HepG2 (cell line): ENCODE data around the gene EHBP1. TPM values are rescaled to one million over a fixed set of nuclear protein-coding genes. Genes with fewer than 3 reads are reported as not detected.

Experiments
- ATAC-seq: fragments of 200-7000 bp; cut with Tn5 transposase; 3 replicates; pipeline ENCODE4 v1.9.1; 2020; ENCODE audit warnings: mild to moderate bottlenecking, moderate library complexity
- BruUV-seq: library from RNA; stranded (reverse); fragments of 400-500 nt; replicated peaks from 2 replicates; lab custom pipeline; 2021; lab: Mats Ljungman, UMichigan
- CTCF ChIA-PET: fragments of 300-600 bp; formaldehyde crosslinking; extraction: SDS; loops from one replicate; lab custom pipeline; 2021; ENCODE audit warnings: low total read pairs, inconsistent platforms, low intra/inter-chr PET ratio; lab: Yijun Ruan, JAX
- POLR2A ChIA-PET: fragments of 350-600 bp; sonication (Branson Sonifier 250); formaldehyde crosslinking; loops from one replicate; lab custom pipeline; 2020; ENCODE audit warnings: antibody characterized with exemption, inconsistent platforms; lab: Yijun Ruan, JAX
- DNase-seq: peaks from one replicate; pipeline ENCODE4 v3.0.0-alpha.2; 2015; ENCODE audit warnings: low spot score
- FAIRE-seq: peaks from 3 replicates; lab custom pipeline; 2011; peaks lifted over from hg19 to GRCh38; lab: Jason Lieb, UNC
- H2AFZ ChIP-seq: one replicate; pipeline ENCODE4 v1.6.1; 2011; ENCODE audit warnings: low read length, inconsistent platforms
- H3K27ac ChIP-seq: fragments of 300-600 bp; 3 replicates; pipeline ENCODE4 v1.8.0; 2011; ENCODE audit warnings: mixed run types, mild to moderate bottlenecking, mixed read lengths, low read length, inconsistent platforms; ENCODE audit not compliant: insufficient read depth; ENCODE audit errors: extremely low read length
- H3K27me3 ChIP-seq, 2 experiments: fragments of 200-600 bp in 1 of 2; 2 replicates in 1 of 2; 3 replicates in 1 of 2; pipeline versions ENCODE4 v1.6.0 to v1.8.0; 2011; ENCODE audit warnings: low read length in 2 of 2, mild to moderate bottlenecking in 2 of 2, moderate library complexity in 2 of 2, inconsistent platforms in 1 of 2; ENCODE audit not compliant: insufficient read depth in 2 of 2, control insufficient read depth in 1 of 2
- H3K36me3 ChIP-seq, 2 experiments: fragments of 200-600 bp in 1 of 2; replicated peaks in 1 of 2; 2 replicates in 1 of 2; 3 replicates in 1 of 2; pipeline versions ENCODE4 v1.5.1 to v1.8.0; 2011; ENCODE audit warnings: low read length in 2 of 2, inconsistent platforms in 1 of 2; ENCODE audit not compliant: insufficient read depth in 2 of 2, control insufficient read depth in 1 of 2
- H3K4me1 ChIP-seq: 2 replicates; pipeline ENCODE4 v1.5.1; 2012; ENCODE audit warnings: low read length, inconsistent platforms; ENCODE audit not compliant: insufficient read depth
- H3K4me2 ChIP-seq: 2 replicates; pipeline ENCODE4 v1.6.0; 2011; ENCODE audit warnings: low read depth, low read length, inconsistent platforms
- H3K4me3 ChIP-seq, 3 experiments: fragments of 200-600 bp in 1 of 3; sonication (generic), shearing (Covaris generic) in 1 of 3; replicated peaks in 1 of 3; 2 replicates each; pipeline ENCODE4 v1.5.1; 2011 to 2016; ENCODE audit warnings: low read length in 3 of 3, inconsistent platforms in 2 of 3, low read depth in 2 of 3, mild to moderate bottlenecking in 2 of 3, control low read depth in 1 of 3, mixed read lengths in 1 of 3; ENCODE audit not compliant: insufficient read depth in 1 of 3
- H3K79me2 ChIP-seq: one replicate; pipeline ENCODE4 v1.6.1; 2011; ENCODE audit warnings: low read length, inconsistent platforms; ENCODE audit not compliant: insufficient read depth
- H3K9ac ChIP-seq: 2 replicates; pipeline ENCODE4 v1.6.0; 2011; ENCODE audit warnings: mild to moderate bottlenecking, low read depth, low read length, inconsistent platforms; ENCODE audit not compliant: insufficient read depth
- H3K9me3 ChIP-seq: 2 replicates; pipeline ENCODE4 v1.5.1; 2012; ENCODE audit warnings: mild to moderate bottlenecking, low read length
- H4K20me1 ChIP-seq: 2 replicates; pipeline ENCODE4 v1.6.0; 2011; ENCODE audit warnings: inconsistent platforms, mild to moderate bottlenecking, low read length, moderate library complexity; ENCODE audit not compliant: insufficient read depth
- NR2C2 ChIP-seq: sonication (generic); formaldehyde crosslinking; IDR thresholded peaks from 2 replicates; pipeline ENCODE4 v1.4.0; 2020; ENCODE audit warnings: missing genetic modification reagents, mild to moderate bottlenecking, moderate library complexity, borderline replicate concordance
- ZNF34 ChIP-seq: sonication (generic); formaldehyde crosslinking; IDR thresholded peaks from 2 replicates; pipeline ENCODE4 v1.4.0; 2020; ENCODE audit warnings: mild to moderate bottlenecking, missing genetic modification reagents, borderline replicate concordance
- whole genome bisulfite sequencing: methylation state at CpG from one replicate; pipeline ENCODE4 v1.1.6; 2017; ENCODE audit warnings: low lambda C conversion rate; 5-methylcytosine and 5-hydroxymethylcytosine counted together
- in situ Hi-C: cut with HindIII; loops from 2 replicates; pipeline ENCODE4 v1.10.0; 2017; ENCODE audit warnings: low pct_unique_long_range_greater_than_20kb; ENCODE audit not compliant: extremely low pct_ligation_motif_present
- intact Hi-C: fragments of 100-400 bp; cut with micrococcal nuclease; formaldehyde crosslinking; loops from one replicate; pipeline ENCODE4 v1.10.0; 2022; ENCODE audit not compliant: unreplicated experiment
- polyA plus RNA-seq, 8 experiments: library from polyadenylated mRNA; depleted of rRNA in 3 of 8; stranded (reverse) in 7 of 8; unstranded in 1 of 8; fragments of >200 nt; fragmentation: Illumina TruSeq in 4 of 8; extraction: Trizol in 4 of 8; gene quantifications; 2 replicates each; pipeline versions ENCODE4 v1.2.1 to v1.2.3, GENCODE V29; 2011 to 2016; ENCODE audit warnings: low read depth in 4 of 8, missing spikeins in 1 of 8, mixed read lengths in 1 of 8; ENCODE audit not compliant: insufficient read depth in 1 of 8
- total RNA-seq, 5 experiments: library from RNA; depleted of rRNA; stranded (reverse); fragments of >200 nt; fragmentation: Illumina TruSeq; extraction: Trizol; gene quantifications; 2 replicates each; pipeline ENCODE4 v1.2.3, GENCODE V29; 2016; ENCODE audit warnings: low read depth in 1 of 5
- TF ChIP-seq, protein P1 (sequence below), 2 experiments: fragments of 450-650 bp in 1 of 2; sonication (generic) in 1 of 2; formaldehyde crosslinking in 1 of 2; IDR thresholded peaks; 2 replicates each; pipeline versions ENCODE4 v1.6.1 to v1.8.0; 2016 to 2022; ENCODE audit warnings: antibody characterized with exemption in 1 of 2, mild to moderate bottlenecking in 1 of 2, missing genetic modification reagents in 1 of 2

Gene EHBP1
- total and polyA plus RNA-seq, 2 of the 13 experiments (the other 11 are each of a cell fraction or from before 2014, with no cell fraction given): 93.5 to 146 TPM

DNA sequence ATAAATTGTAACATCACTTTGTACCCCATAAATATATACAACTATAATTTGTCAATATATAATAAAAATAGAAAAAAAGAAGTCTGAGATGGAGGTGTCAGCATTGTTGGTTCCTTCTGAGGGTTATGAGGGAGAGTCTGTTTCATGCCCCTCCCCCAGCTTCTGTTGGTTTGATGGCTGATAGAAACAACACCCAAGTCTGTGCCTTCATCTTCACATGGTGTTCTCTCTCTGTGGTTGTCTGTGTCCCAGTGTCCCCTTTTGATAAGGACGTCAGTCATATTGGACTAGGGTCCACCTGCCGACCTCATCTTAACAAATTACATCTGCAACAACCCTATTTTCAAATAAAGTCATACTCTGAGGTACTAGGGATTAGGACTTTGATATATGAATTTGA lies 20.3 kb upstream of the EHBP1 start:
- DNase-seq: no peak
- no peaks in the 10 kb centered on the region for H3K4me1 ChIP-seq
- in situ Hi-C loops (no loop called here), intact Hi-C loops (no loop called here)
- no peak overlapping the region for H2AFZ ChIP-seq
- no peak for FAIRE-seq
- CTCF ChIA-PET: no interaction called here
- H3K79me2 ChIP-seq: no peaks in the 10 kb centered on the region
- no peak overlapping the region for H3K4me3 ChIP-seq
- ATAC-seq: no peak
- no peak overlapping the region for H3K27ac ChIP-seq
- TF ChIP-seq NR2C2: no peak
- TF ChIP-seq, protein P1, sequence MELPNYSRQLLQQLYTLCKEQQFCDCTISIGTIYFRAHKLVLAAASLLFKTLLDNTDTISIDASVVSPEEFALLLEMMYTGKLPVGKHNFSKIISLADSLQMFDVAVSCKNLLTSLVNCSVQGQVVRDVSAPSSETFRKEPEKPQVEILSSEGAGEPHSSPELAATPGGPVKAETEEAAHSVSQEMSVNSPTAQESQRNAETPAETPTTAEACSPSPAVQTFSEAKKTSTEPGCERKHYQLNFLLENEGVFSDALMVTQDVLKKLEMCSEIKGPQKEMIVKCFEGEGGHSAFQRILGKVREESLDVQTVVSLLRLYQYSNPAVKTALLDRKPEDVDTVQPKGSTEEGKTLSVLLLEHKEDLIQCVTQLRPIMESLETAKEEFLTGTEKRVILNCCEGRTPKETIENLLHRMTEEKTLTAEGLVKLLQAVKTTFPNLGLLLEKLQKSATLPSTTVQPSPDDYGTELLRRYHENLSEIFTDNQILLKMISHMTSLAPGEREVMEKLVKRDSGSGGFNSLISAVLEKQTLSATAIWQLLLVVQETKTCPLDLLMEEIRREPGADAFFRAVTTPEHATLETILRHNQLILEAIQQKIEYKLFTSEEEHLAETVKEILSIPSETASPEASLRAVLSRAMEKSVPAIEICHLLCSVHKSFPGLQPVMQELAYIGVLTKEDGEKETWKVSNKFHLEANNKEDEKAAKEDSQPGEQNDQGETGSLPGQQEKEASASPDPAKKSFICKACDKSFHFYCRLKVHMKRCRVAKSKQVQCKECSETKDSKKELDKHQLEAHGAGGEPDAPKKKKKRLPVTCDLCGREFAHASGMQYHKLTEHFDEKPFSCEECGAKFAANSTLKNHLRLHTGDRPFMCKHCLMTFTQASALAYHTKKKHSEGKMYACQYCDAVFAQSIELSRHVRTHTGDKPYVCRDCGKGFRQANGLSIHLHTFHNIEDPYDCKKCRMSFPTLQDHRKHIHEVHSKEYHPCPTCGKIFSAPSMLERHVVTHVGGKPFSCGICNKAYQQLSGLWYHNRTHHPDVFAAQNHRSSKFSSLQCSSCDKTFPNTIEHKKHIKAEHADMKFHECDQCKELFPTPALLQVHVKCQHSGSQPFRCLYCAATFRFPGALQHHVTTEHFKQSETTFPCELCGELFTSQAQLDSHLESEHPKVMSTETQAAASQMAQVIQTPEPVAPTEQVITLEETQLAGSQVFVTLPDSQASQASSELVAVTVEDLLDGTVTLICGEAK (IDR thresholded peaks at IDR 0.05): no peak
- TF ChIP-seq, protein P1 (CRISPR knock-in tag; IDR thresholded peaks at IDR 0.05): no peak
- TF ChIP-seq ZNF34 (CRISPR knock-in tag): no peak
- WGBS: 85% methylated on average over 2 of the region's 2 CpGs
- H3K9me3 ChIP-seq: no peaks in the 10 kb centered on the region
- H3K4me2 ChIP-seq: no peak overlapping the region
- no peaks in the 10 kb centered on the region for H3K27me3 ChIP-seq
- POLR2A ChIA-PET: no interaction called here
- H3K36me3 ChIP-seq: no peaks in the 10 kb centered on the region
- no peak overlapping the region for H3K9ac ChIP-seq
- BruUV-seq: no TSS peak
- H4K20me1 ChIP-seq: no peaks in the 10 kb centered on the region
